ENCODE measurements around the gene PTTG2.

DNA sequence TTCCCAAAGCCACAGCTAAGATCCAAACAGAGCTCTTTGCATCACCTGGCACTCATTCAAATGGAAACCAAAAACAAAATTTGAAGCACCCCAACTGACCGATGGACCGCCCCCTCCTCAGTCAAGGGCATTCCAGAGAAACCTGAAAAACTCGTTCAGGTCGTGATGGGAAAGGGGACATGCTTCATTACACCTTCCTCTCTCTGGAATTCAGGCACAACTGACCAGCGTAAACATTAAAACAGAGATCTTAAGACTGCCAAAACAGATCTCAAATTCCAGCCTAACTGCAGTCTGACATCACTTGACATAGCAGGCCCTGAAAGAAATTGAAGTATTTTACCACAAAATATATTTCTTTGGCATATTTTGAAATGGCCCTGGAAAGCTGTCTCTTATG lies 28.5 kb downstream of the PTTG2 start:
- TF ChIP-seq, protein P1, sequence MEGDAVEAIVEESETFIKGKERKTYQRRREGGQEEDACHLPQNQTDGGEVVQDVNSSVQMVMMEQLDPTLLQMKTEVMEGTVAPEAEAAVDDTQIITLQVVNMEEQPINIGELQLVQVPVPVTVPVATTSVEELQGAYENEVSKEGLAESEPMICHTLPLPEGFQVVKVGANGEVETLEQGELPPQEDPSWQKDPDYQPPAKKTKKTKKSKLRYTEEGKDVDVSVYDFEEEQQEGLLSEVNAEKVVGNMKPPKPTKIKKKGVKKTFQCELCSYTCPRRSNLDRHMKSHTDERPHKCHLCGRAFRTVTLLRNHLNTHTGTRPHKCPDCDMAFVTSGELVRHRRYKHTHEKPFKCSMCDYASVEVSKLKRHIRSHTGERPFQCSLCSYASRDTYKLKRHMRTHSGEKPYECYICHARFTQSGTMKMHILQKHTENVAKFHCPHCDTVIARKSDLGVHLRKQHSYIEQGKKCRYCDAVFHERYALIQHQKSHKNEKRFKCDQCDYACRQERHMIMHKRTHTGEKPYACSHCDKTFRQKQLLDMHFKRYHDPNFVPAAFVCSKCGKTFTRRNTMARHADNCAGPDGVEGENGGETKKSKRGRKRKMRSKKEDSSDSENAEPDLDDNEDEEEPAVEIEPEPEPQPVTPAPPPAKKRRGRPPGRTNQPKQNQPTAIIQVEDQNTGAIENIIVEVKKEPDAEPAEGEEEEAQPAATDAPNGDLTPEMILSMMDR (IDR thresholded peaks at IDR 0.05) = no peak
- no peak for TF ChIP-seq POLR2A (IDR thresholded peaks at IDR 0.05)

Measured in upper lobe of left lung (tissue), 4 donors.